Tracheal epithelial cell (primary cell): ENCODE data around the gene FOXI3. TPM values are rescaled to one million over a fixed set of nuclear protein-coding genes. Genes with fewer than 3 reads are reported as not detected.

Source experiments
- total RNA-seq: library from RNA; depleted of rRNA; stranded (reverse); fragments of >200 nt; gene quantifications from 2 replicates; pipeline ENCODE4 v1.2.1, GENCODE V29; 2014

Gene FOXI3
- total RNA-seq = not detected in 2 replicates

DNA sequence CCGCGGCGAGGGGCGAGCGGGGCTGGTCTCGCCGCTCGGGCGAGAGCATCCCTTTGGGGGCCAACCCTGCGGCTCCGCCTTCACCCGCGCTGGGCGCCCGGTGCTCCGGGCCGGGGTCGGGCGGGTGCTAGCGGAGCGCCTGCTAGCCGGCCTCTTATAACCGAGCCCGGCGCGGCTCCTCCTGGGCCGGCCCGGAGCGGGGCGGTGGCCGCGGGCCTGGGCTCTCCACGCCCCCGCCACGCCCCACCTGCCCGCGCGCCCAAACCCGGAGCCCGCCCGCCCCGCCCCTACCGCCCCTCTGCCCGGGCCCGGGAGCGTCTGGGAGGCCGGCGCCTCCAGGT lies at the start of gene FOXI3:
Gene FOXI3, minus strand, starts transcription at position 129 of the 341 bp plus-strand sequence. CDS start 158 bp downstream, outside the sequence.

Other genes starting within 250 kb of the FOXI3 start
- 24.1 and 25.8 TPM in 2 replicates for gene EIF2AK3, start 174.8 kb upstream of the FOXI3 start, total RNA-seq
- 7.7 and 8.0 TPM in 2 replicates for gene RPIA, start 239.0 kb upstream of the FOXI3 start, total RNA-seq